ENCODE results near the gene RBL1. TPM values are rescaled to one million over a fixed set of nuclear protein-coding genes. Genes with fewer than 3 reads are reported as not detected.
"Not testable (repeated sequence)": the region's sequence is repeated elsewhere in the genome, so short reads cannot be mapped to it uniquely, and the experiment has no call there.

Gene RBL1
- total and polyA plus RNA-seq, 4 donors, result 1.4 to 9.5 (median 5.4) TPM

DNA sequence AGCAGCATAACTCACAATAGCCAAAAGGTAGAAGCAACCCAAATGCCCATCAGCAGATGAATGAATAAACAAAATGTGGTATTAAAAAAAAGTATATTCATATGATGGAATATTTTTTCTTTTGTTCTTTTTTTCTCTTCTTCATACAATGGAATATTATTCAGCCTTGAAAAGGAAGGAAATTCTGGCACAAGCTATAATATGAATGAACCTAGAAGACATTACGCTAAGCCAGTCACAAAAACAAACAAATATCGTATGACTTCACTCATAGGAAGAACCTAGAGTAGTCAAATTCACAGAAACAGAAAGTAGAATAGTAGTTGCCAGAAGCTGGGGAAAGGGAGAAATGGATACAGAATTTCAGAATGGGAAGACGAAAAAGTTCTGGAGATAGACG, 63.7 kb downstream of the RBL1 start:
- no peak overlapping the region for H3K4me3 ChIP-seq
- no peak for ATAC-seq (ENCODE audit: insufficient read depth, low FRiP score)
- no peaks in the 10 kb centered on the region for H3K4me1 ChIP-seq (ENCODE audit: control insufficient read depth in 5 of 5, insufficient read depth in 5 of 5, low read length in 5 of 5)

DNA sequence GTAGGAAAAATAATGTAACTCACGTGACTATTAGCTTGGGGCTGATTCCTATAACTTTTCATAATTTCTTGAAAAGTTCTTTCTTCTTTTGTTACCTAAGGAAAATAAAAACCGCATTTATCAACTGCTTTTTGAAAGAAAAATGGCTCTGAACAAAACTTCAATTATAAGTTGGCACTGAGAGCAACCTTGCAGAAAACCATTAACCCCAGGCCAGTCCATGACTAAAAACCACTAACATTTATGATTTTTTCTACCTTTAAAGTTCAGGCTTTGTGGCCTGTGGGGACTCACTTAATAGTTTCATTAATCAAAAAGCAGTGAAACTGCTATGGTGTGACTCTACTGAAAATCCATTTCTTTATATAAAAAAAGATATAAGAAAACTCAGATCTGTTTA, 75.2 kb downstream of the RBL1 start:
- Histone ChIP-seq H3K9me3 (ENCODE audit: control insufficient read depth in 4 of 4, insufficient read depth in 3 of 4, low read length in 3 of 4) (no peaks in the 10 kb centered on the region), H3K36me3 (ENCODE audit: control insufficient read depth in 4 of 4, insufficient read depth in 4 of 4, low read length in 4 of 4) (peaks cover 8 to 14% (median 11%) of the 10 kb centered on the region in 4 donors), H3K27me3 (ENCODE audit: control insufficient read depth in 3 of 3, insufficient read depth in 3 of 3, low read length in 2 of 3) (no peaks in the 10 kb centered on the region), H3K27ac (ENCODE audit: low read depth in 1 of 2, low read length in 1 of 2) (no peak overlapping the region), H3K4me1 (ENCODE audit: control insufficient read depth in 5 of 5, insufficient read depth in 5 of 5, low read length in 5 of 5) (no peaks in the 10 kb centered on the region), H3K4me3 (no peak overlapping the region), H3K9ac (ENCODE audit: insufficient read depth in 1 of 2, low read length in 2 of 2) (no peak overlapping the region)
- ATAC-seq (ENCODE audit: insufficient read depth, low FRiP score) (no peak), DNase-seq (no peak)
- TF ChIP-seq, protein P1, sequence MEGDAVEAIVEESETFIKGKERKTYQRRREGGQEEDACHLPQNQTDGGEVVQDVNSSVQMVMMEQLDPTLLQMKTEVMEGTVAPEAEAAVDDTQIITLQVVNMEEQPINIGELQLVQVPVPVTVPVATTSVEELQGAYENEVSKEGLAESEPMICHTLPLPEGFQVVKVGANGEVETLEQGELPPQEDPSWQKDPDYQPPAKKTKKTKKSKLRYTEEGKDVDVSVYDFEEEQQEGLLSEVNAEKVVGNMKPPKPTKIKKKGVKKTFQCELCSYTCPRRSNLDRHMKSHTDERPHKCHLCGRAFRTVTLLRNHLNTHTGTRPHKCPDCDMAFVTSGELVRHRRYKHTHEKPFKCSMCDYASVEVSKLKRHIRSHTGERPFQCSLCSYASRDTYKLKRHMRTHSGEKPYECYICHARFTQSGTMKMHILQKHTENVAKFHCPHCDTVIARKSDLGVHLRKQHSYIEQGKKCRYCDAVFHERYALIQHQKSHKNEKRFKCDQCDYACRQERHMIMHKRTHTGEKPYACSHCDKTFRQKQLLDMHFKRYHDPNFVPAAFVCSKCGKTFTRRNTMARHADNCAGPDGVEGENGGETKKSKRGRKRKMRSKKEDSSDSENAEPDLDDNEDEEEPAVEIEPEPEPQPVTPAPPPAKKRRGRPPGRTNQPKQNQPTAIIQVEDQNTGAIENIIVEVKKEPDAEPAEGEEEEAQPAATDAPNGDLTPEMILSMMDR (IDR thresholded peaks at IDR 0.05; ENCODE audit: control extremely low read depth, extremely low read depth), result no peak
- WGBS, 2 donors, result 95% methylated on average over 2 of the region's 2 CpGs

More for the DNA sequence above, 63.7 kb downstream of the RBL1 start:
- no peaks in the 10 kb centered on the region for H3K9me3 ChIP-seq (ENCODE audit: control insufficient read depth in 4 of 4, insufficient read depth in 3 of 4, low read length in 3 of 4)
- DNase-seq, result no peak
- TF ChIP-seq, protein P1 (IDR thresholded peaks at IDR 0.05; ENCODE audit: control extremely low read depth, extremely low read depth), result no peak
- H3K36me3 ChIP-seq (ENCODE audit: control insufficient read depth in 4 of 4, insufficient read depth in 4 of 4, low read length in 4 of 4), result peaks cover 7 to 22% (median 15%) of the 10 kb centered on the region in 4 donors
- H3K27ac ChIP-seq (ENCODE audit: low read depth in 1 of 2, low read length in 1 of 2), result no peak overlapping the region
- 97 to 99% methylated on average over 4 of the region's 4 CpGs for WGBS, 2 donors
- no peaks in the 10 kb centered on the region for H3K27me3 ChIP-seq (ENCODE audit: control insufficient read depth in 3 of 3, insufficient read depth in 3 of 3, low read length in 2 of 3)
- no peak overlapping the region for H3K9ac ChIP-seq (ENCODE audit: insufficient read depth in 1 of 2, low read length in 2 of 2)

DNA sequence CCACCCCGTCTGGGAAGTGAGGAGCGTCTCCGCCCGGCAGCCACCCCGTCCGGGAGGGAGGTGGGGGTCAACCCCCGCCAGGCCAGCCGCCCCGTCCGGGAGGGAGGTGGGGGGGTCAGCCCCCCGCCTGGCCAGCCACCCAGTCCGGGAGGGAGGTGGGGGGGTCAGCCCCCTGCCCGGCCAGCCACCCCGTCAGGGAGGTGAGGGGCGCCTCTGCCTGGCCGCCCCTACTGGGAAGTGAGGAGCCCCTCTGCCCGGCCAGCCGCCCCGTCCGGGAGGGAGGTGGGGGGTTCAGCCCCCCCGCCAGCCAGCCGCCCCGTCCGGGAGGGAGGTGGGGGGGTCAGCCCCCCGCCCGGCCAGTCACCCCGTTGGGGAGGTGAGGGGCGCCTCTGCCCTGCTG, 83.2 kb downstream of the RBL1 start:
- not testable (repeated sequence) for H3K9ac ChIP-seq (ENCODE audit: insufficient read depth in 1 of 2, low read length in 2 of 2); ATAC-seq (ENCODE audit: insufficient read depth, low FRiP score); H3K27me3 ChIP-seq (ENCODE audit: control insufficient read depth in 3 of 3, insufficient read depth in 3 of 3, low read length in 2 of 3); H3K4me3 ChIP-seq; DNase-seq; H3K9me3 ChIP-seq (ENCODE audit: control insufficient read depth in 4 of 4, insufficient read depth in 3 of 4, low read length in 3 of 4); H3K4me1 ChIP-seq (ENCODE audit: control insufficient read depth in 5 of 5, insufficient read depth in 5 of 5, low read length in 5 of 5); H3K27ac ChIP-seq (ENCODE audit: low read depth in 1 of 2, low read length in 1 of 2)
- WGBS, 2 donors, result 97% methylated on average over 15 to 28 of the region's 28 CpGs
- peaks cover 3 to 11% (median 5%) of the 10 kb centered on the region in 4 donors for H3K36me3 ChIP-seq (ENCODE audit: control insufficient read depth in 4 of 4, insufficient read depth in 4 of 4, low read length in 4 of 4)

DNA sequence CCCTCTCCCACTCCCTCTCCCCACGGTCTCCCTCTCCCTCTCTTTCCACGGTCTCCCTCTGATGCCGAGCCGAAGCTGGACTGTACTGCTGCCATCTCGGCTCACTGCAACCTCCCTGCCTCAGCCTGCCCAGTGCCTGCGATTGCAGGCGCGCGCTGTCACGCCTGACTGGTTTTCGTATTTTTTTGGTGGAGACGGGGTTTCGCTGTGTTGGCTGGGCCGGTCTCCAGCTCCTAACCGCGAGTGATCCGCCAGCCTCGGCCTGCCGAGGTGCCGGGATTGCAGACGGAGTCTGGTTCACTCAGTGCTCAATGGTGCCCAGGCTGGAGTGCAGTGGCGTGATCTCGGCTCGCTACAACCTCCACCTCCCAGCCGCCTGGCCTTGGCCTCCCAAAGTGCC, 83.9 kb downstream of the RBL1 start:
- 95 to 97% methylated on average over 25 of the region's 25 CpGs for WGBS, 2 donors
- not testable (repeated sequence) for ATAC-seq (ENCODE audit: insufficient read depth, low FRiP score)

DNA sequence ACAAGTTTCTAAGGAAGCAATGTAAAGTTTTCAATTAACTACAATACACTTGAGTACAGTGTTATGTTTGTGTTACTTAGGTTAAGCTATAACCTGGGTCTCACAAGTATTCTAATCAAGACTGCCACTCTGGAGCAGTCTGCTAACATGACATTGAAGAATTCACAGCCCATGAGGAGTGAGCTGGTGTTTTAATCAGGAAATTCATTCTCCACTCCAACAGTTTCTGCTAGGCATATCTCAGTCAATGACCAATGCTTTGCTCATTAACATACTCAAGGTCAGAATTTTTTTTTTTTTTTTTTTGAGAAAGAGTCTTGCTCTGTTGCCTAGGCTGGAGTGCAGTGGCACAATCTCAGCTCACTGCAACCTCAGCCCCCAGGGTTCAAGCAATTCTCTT, 84.7 kb downstream of the RBL1 start:
- Histone ChIP-seq H3K27me3 (ENCODE audit: control insufficient read depth in 3 of 3, insufficient read depth in 3 of 3, low read length in 2 of 3) (no peaks in the 10 kb centered on the region), H3K9me3 (ENCODE audit: control insufficient read depth in 4 of 4, insufficient read depth in 3 of 4, low read length in 3 of 4) (no peaks in the 10 kb centered on the region), H3K36me3 (ENCODE audit: control insufficient read depth in 4 of 4, insufficient read depth in 4 of 4, low read length in 4 of 4) (peaks cover 0 to 5% (median under 1%) of the 10 kb centered on the region in 4 donors), H3K27ac (ENCODE audit: low read depth in 1 of 2, low read length in 1 of 2) (no peak overlapping the region), H3K4me3 (no peak overlapping the region), H3K4me1 (ENCODE audit: control insufficient read depth in 5 of 5, insufficient read depth in 5 of 5, low read length in 5 of 5) (peaks cover 0 to 1% (median 0%) of the 10 kb centered on the region in 5 donors), H3K9ac (ENCODE audit: insufficient read depth in 1 of 2, low read length in 2 of 2) (no peak overlapping the region)
- ATAC-seq (ENCODE audit: insufficient read depth, low FRiP score) (no peak), DNase-seq (peak in 1 of 3 donors; percentile 14)
- TF ChIP-seq, protein P1 (IDR thresholded peaks at IDR 0.05; ENCODE audit: control extremely low read depth, extremely low read depth), result no peak

More for the DNA sequence above, 83.9 kb downstream of the RBL1 start:
- not testable (repeated sequence) for H3K36me3 ChIP-seq (ENCODE audit: control insufficient read depth in 4 of 4, insufficient read depth in 4 of 4, low read length in 4 of 4); H3K4me3 ChIP-seq; H3K9ac ChIP-seq (ENCODE audit: insufficient read depth in 1 of 2, low read length in 2 of 2); H3K27ac ChIP-seq (ENCODE audit: low read depth in 1 of 2, low read length in 1 of 2); H3K9me3 ChIP-seq (ENCODE audit: control insufficient read depth in 4 of 4, insufficient read depth in 3 of 4, low read length in 3 of 4); H3K4me1 ChIP-seq (ENCODE audit: control insufficient read depth in 5 of 5, insufficient read depth in 5 of 5, low read length in 5 of 5); H3K27me3 ChIP-seq (ENCODE audit: control insufficient read depth in 3 of 3, insufficient read depth in 3 of 3, low read length in 2 of 3); DNase-seq
